Smooth muscle cell (in vitro differentiated cells): Measurements from ENCODE around the gene CDH1. TPM values are rescaled to one million over a fixed set of nuclear protein-coding genes. Genes with fewer than 3 reads are reported as not detected.

Experiments
- DNase-seq: peaks from one replicate; lab custom pipeline; 2025; ENCODE audit not compliant: unreplicated experiment; lab: John Stamatoyannopoulos, UW
- H2AFZ ChIP-seq: fragments of 200-600 bp; sonication (generic); 2 replicates; pipeline ENCODE4 v1.6.0; 2016; ENCODE audit warnings: antibody characterized with exemption, low read depth, mild to moderate bottlenecking
- H3F3A ChIP-seq: fragments of 200-600 bp; sonication (generic); 2 replicates; pipeline ENCODE4 v1.6.0; 2017; ENCODE audit warnings: antibody characterized with exemption, low read depth
- H3K27ac ChIP-seq: fragments of 200-600 bp; sonication (generic); 2 replicates; pipeline ENCODE4 v1.5.1; 2016; ENCODE audit warnings: low read depth, mild to moderate bottlenecking
- H3K27me3 ChIP-seq: fragments of 200-600 bp; sonication (generic); 2 replicates; pipeline ENCODE4 v1.6.1; 2016; ENCODE audit warnings: low read depth, mild to moderate bottlenecking
- H3K36me3 ChIP-seq: fragments of 200-600 bp; sonication (generic); 2 replicates; pipeline ENCODE4 v1.5.1; 2016; ENCODE audit warnings: low read depth
- H3K4me1 ChIP-seq: fragments of 200-600 bp; sonication (generic); 2 replicates; pipeline ENCODE4 v1.5.1; 2016; ENCODE audit warnings: low read depth
- H3K4me2 ChIP-seq: fragments of 200-600 bp; sonication (generic); 2 replicates; pipeline ENCODE4 v1.6.0; 2016; ENCODE audit warnings: mild to moderate bottlenecking
- H3K4me3 ChIP-seq: fragments of 200-600 bp; sonication (generic); 2 replicates; pipeline ENCODE4 v1.5.1; 2016; ENCODE audit warnings: mild to moderate bottlenecking
- H3K79me2 ChIP-seq: fragments of 200-600 bp; sonication (generic); 2 replicates; pipeline ENCODE4 v1.6.0; 2016; ENCODE audit warnings: low read depth, mild to moderate bottlenecking
- H3K9ac ChIP-seq: fragments of 200-600 bp; sonication (generic); 2 replicates; pipeline ENCODE4 v1.6.0; 2016; ENCODE audit warnings: low read depth
- H3K9me3 ChIP-seq: fragments of 200-600 bp; sonication (generic); replicated peaks from 2 replicates; pipeline ENCODE4 v1.5.1; 2016; ENCODE audit warnings: low read depth
- H4K20me1 ChIP-seq: fragments of 200-600 bp; sonication (generic); 2 replicates; pipeline ENCODE4 v1.6.0; 2016; ENCODE audit warnings: low read depth
- CTCF ChIP-seq: fragments of 200-600 bp; sonication (generic); IDR thresholded peaks from 2 replicates; pipeline ENCODE4 v1.5.1; 2017; ENCODE audit warnings: borderline replicate concordance, mild to moderate bottlenecking, antibody characterized with exemption; ENCODE audit not compliant: insufficient read depth, poor library complexity, severe bottlenecking
- WGBS: methylation state at CpG from one replicate; pipeline ENCODE4 v1.1.7; 2016; ENCODE audit warnings: low lambda C conversion rate; 5-methylcytosine and 5-hydroxymethylcytosine counted together
- polyA plus RNA-seq: library from polyadenylated mRNA; unstranded; fragments of >200 nt; fragmentation: Nextera tagmentation; extraction: Ambion mirVana; gene quantifications from 2 replicates; pipeline ENCODE4 v1.2.1, GENCODE V29; 2016
- total RNA-seq: library from RNA; depleted of rRNA; stranded (reverse); fragments of >200 nt; gene quantifications from 2 replicates; pipeline ENCODE4 v1.2.3, GENCODE V29; 2014

CDH1 gene
- total and polyA plus RNA-seq, 2 experiments from 2014 or later, result 4.7 to 45.8 TPM

- 82% methylated on average over 8 of the region's 8 CpGs for WGBS
- Histone ChIP-seq H3K27me3 (no peaks in the 10 kb centered on the region), H4K20me1 (peaks cover 15% of the 10 kb centered on the region), H3K4me1 (peaks cover 15% of the 10 kb centered on the region), H3K9ac (no peak overlapping the region), H3K4me3 (no peak overlapping the region), H3K79me2 (no peaks in the 10 kb centered on the region), H3K36me3 (no peaks in the 10 kb centered on the region), H3F3A (peaks cover 10% of the 10 kb centered on the region), H3K9me3 (no peaks in the 10 kb centered on the region), H2AFZ (no peak overlapping the region), H3K4me2 (peak overlapping the region; percentile 28), H3K27ac (peak overlapping the region; percentile 72)
- DNase-seq, result no peak
- TF ChIP-seq CTCF, result no peak
These were observed 56.3 kb downstream of the CDH1 start for GRCh38 chr16:68793401-68793857.

GRCh38 chr16:68798398-68798797 is 61.3 kb downstream of the CDH1 start:
- no peak overlapping the region for H3K9ac ChIP-seq
- 71% methylated on average over 2 of the region's 2 CpGs for WGBS
- no peak overlapping the region for H3K4me3 ChIP-seq
- no peak for TF ChIP-seq CTCF
- no peak overlapping the region for H3K4me2 ChIP-seq
- H2AFZ ChIP-seq, result no peak overlapping the region
- no peak for DNase-seq
- peaks cover 4% of the 10 kb centered on the region for H3K4me1 ChIP-seq
- H3K9me3 ChIP-seq, result no peaks in the 10 kb centered on the region
- H3K27me3 ChIP-seq, result no peaks in the 10 kb centered on the region
- H3K36me3 ChIP-seq, result no peaks in the 10 kb centered on the region
- peaks cover 11% of the 10 kb centered on the region for H3F3A ChIP-seq
- peaks cover 2% of the 10 kb centered on the region for H4K20me1 ChIP-seq
- H3K79me2 ChIP-seq, result no peaks in the 10 kb centered on the region
- no peak overlapping the region for H3K27ac ChIP-seq

GRCh38 chr16:68800257-68800875 is 63.3 kb downstream of the CDH1 start:
- Histone ChIP-seq H3K79me2 (no peaks in the 10 kb centered on the region), H3K27ac (no peak overlapping the region), H4K20me1 (no peaks in the 10 kb centered on the region), H2AFZ (peak overlapping the region; percentile 48), H3K9ac (no peak overlapping the region), H3K9me3 (no peaks in the 10 kb centered on the region), H3K4me1 (peaks cover 4% of the 10 kb centered on the region), H3K36me3 (no peaks in the 10 kb centered on the region), H3K4me3 (no peak overlapping the region), H3F3A (peaks cover 3% of the 10 kb centered on the region), H3K27me3 (no peaks in the 10 kb centered on the region), H3K4me2 (no peak overlapping the region)
- TF ChIP-seq CTCF, result peak; percentile 72
- DNase-seq, result peak; percentile 2
- 17% methylated on average over 5 of the region's 5 CpGs for WGBS

GRCh38 chr16:68802190-68802589 is 65.1 kb downstream of the CDH1 start:
- Histone ChIP-seq H2AFZ (no peak overlapping the region), H4K20me1 (no peaks in the 10 kb centered on the region), H3K9me3 (no peaks in the 10 kb centered on the region), H3F3A (peaks cover 3% of the 10 kb centered on the region), H3K4me1 (peaks cover 4% of the 10 kb centered on the region), H3K27ac (peak overlapping the region; percentile 64), H3K36me3 (no peaks in the 10 kb centered on the region), H3K9ac (no peak overlapping the region), H3K4me2 (no peak overlapping the region), H3K4me3 (no peak overlapping the region), H3K27me3 (no peaks in the 10 kb centered on the region), H3K79me2 (no peaks in the 10 kb centered on the region)
- 44% methylated on average over 7 of the region's 7 CpGs for WGBS
- no peak for DNase-seq
- TF ChIP-seq CTCF, result no peak
